GM12875 (cell line): ENCODE data around the gene GFRAL.

Source experiments
- H3K4me3 ChIP-seq: one replicate; pipeline ENCODE4 v1.5.1; 2011; ENCODE audit warnings: low read depth, low read length, control low read depth
- CTCF ChIP-seq: IDR thresholded peaks from 2 replicates; pipeline ENCODE4 v1.5.1; 2011; ENCODE audit warnings: low read depth, mild to moderate bottlenecking, control low read depth, inconsistent platforms, low read length, moderate library complexity, borderline replicate concordance; ENCODE audit not compliant: insufficient read depth

The GFRAL gene

GRCh38 chr6:55388211-55388610 lies 60.9 kb downstream of the GFRAL start:
- no peak overlapping the region for H3K4me3 ChIP-seq
- TF ChIP-seq CTCF, result no peak

DNA sequence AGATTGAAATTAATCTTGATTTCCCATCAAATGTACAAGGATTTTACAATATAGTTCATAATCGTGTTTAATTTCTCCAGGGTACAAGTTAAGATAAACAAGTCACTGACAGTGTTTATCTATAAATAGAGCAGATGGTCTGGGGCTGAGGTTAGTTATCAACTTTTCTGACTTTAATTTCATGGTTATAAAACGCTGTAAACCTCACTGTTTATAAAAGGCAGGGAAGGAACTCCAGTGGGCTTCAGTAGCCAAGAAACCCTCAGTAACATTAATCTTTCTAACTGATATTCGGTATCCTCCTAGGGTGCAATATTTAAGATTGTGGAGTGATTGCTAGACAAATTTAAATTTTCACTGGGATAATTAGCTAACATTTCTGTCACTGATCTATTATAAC lies 68.6 kb downstream of the GFRAL start:
- no peak for TF ChIP-seq CTCF
- no peak overlapping the region for H3K4me3 ChIP-seq

- H3K4me3 ChIP-seq, result no peak overlapping the region
- TF ChIP-seq CTCF, result no peak
These were observed 70.7 kb downstream of the GFRAL start for GRCh38 chr6:55397986-55398385.

- TF ChIP-seq CTCF, result no peak
- H3K4me3 ChIP-seq, result no peak overlapping the region
These were observed 72.1 kb downstream of the GFRAL start for GRCh38 chr6:55399351-55399750.

GRCh38 chr6:55405474-55406235 lies 78.4 kb downstream of the GFRAL start:
- H3K4me3 ChIP-seq, result no peak overlapping the region
- TF ChIP-seq CTCF, result no peak

DNA sequence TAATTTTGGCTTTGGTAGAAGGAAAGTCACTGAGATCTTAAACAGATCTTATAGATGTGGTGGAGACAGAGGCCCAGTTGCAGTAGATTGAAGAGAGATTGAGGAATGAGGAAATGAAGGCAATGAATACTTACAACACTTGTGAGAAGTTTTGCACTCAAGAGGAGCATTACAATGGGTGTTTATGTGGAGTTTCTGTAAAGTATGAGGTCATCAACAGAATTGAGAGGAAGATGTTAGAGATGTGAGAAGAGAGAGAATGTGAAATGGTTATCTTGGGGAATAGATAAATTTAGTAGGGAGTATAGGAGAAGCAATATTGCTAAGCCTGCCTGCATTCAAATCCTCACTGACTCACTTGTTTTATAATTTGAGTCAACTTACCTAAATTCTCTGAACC lies 83.4 kb downstream of the GFRAL start:
- no peak overlapping the region for H3K4me3 ChIP-seq
- TF ChIP-seq CTCF, result no peak

GRCh38 chr6:55423933-55424332 lies 96.7 kb downstream of the GFRAL start:
- no peak overlapping the region for H3K4me3 ChIP-seq
- TF ChIP-seq CTCF, result no peak
